WTC11 (cell line): ENCODE measurements around the gene MRTFB. TPM values are rescaled to one million over a fixed set of nuclear protein-coding genes. Genes with fewer than 3 reads are reported as not detected.

ENCODE experiments used
- ATAC-seq: fragments of 200-7000 bp; cut with Tn5 transposase; 2 replicates; pipeline ENCODE4 v1.10.0; 2021; ENCODE audit warnings: mild to moderate bottlenecking, moderate library complexity
- CTCF ChIA-PET: fragments of 300-600 bp; sonication (Branson Sonifier 250); formaldehyde crosslinking; loops from one replicate; lab custom pipeline; 2021; ENCODE audit warnings: antibody characterized with exemption; lab: Charles Lee
- POLR2A ChIA-PET: fragments of 350-600 bp; sonication (Branson Sonifier 250); formaldehyde crosslinking; loops from one replicate; lab custom pipeline; 2021; ENCODE audit warnings: antibody characterized with exemption; lab: Charles Lee
- DNase-seq: peaks from one replicate; pipeline ENCODE4 v3.0.0; 2021; ENCODE audit warnings: low spot score
- H3K27ac Mint-ChIP-seq: 2 replicates; pipeline ENCODE4 v1.8.0; 2021; ENCODE audit warnings: mixed read lengths
- H3K27me3 Mint-ChIP-seq: 2 replicates; pipeline ENCODE4 v1.8.0; 2021; ENCODE audit warnings: low read depth, mild to moderate bottlenecking, moderate library complexity, mixed read lengths
- H3K36me3 Mint-ChIP-seq: 2 replicates; pipeline ENCODE4 v1.8.0; 2021; ENCODE audit warnings: mixed read lengths
- H3K4me1 Mint-ChIP-seq: 2 replicates; pipeline ENCODE4 v1.8.0; 2022; ENCODE audit warnings: mixed read lengths
- H3K4me3 Mint-ChIP-seq: 2 replicates; pipeline ENCODE4 v1.8.0; 2021; ENCODE audit warnings: mild to moderate bottlenecking, moderate library complexity, mixed read lengths
- H3K9me3 Mint-ChIP-seq: 2 replicates; pipeline ENCODE4 v1.8.0; 2021; ENCODE audit warnings: mixed read lengths
- ATF1 ChIP-seq: sonication (generic); formaldehyde crosslinking; IDR thresholded peaks from 2 replicates; pipeline ENCODE4 v1.8.1; 2023; ENCODE audit warnings: mild to moderate bottlenecking, moderate library complexity, missing genetic modification reagents
- CREM ChIP-seq: sonication (generic); formaldehyde crosslinking; IDR thresholded peaks from 2 replicates; pipeline ENCODE4 v1.8.1; 2022; ENCODE audit warnings: mild to moderate bottlenecking, missing genetic modification reagents, moderate library complexity
- ETV6 ChIP-seq: sonication (generic); formaldehyde crosslinking; IDR thresholded peaks from 2 replicates; pipeline ENCODE4 v1.8.1; 2022; ENCODE audit warnings: mild to moderate bottlenecking, missing genetic modification reagents
- FOXJ3 ChIP-seq: sonication (generic); formaldehyde crosslinking; IDR thresholded peaks from 2 replicates; pipeline ENCODE4 v1.9.0; 2021; ENCODE audit warnings: missing genetic modification reagents, mild to moderate bottlenecking, borderline replicate concordance
- IRF2 ChIP-seq: sonication (generic); formaldehyde crosslinking; IDR thresholded peaks from 2 replicates; pipeline ENCODE4 v1.8.0; 2022; ENCODE audit warnings: low read depth, missing genetic modification reagents, borderline replicate concordance
- JAZF1 ChIP-seq: fragments of 250-450 bp; sonication (Bioruptor Pico); IDR thresholded peaks from 2 replicates; pipeline ENCODE4 v1.9.0; 2021; ENCODE audit warnings: moderate library complexity, mild to moderate bottlenecking, inconsistent platforms
- NFATC4 ChIP-seq: fragments of 250-450 bp; sonication (Bioruptor Pico); IDR thresholded peaks from 2 replicates; pipeline ENCODE4 v1.9.0; 2021; ENCODE audit warnings: mild to moderate bottlenecking
- NFYB ChIP-seq: sonication (generic); formaldehyde crosslinking; conservative IDR thresholded peaks from 2 replicates; pipeline ENCODE4 v1.8.0; 2022; ENCODE audit warnings: low read depth, missing genetic modification reagents
- OVOL2 ChIP-seq: fragments of 250-450 bp; sonication (Bioruptor Pico); IDR thresholded peaks from 2 replicates; pipeline ENCODE4 v1.9.0; 2021; ENCODE audit warnings: mild to moderate bottlenecking, borderline replicate concordance
- PRRX2 ChIP-seq: fragments of 250-450 bp; sonication (Bioruptor Pico); IDR thresholded peaks from 2 replicates; pipeline ENCODE4 v1.8.0; 2021; ENCODE audit warnings: mild to moderate bottlenecking
- SMAD3 ChIP-seq: sonication (generic); formaldehyde crosslinking; IDR thresholded peaks from 2 replicates; pipeline ENCODE4 v1.8.0; 2022; ENCODE audit warnings: missing genetic modification reagents, mild to moderate bottlenecking, borderline replicate concordance
- TP53 ChIP-seq: sonication (generic); formaldehyde crosslinking; IDR thresholded peaks from 2 replicates; pipeline ENCODE4 v1.8.1; 2023; ENCODE audit warnings: mild to moderate bottlenecking, missing genetic modification reagents
- ZNF317 ChIP-seq: sonication (generic); formaldehyde crosslinking; IDR thresholded peaks from 2 replicates; pipeline ENCODE4 v1.8.1; 2023; ENCODE audit warnings: low read depth, mild to moderate bottlenecking, moderate library complexity, missing genetic modification reagents, borderline replicate concordance
- total RNA-seq: library from RNA; stranded (reverse); gene quantifications from 3 replicates; pipeline ENCODE4 v1.2.3, GENCODE V29; 2021
- TF ChIP-seq, protein P1 (sequence below): sonication (generic); formaldehyde crosslinking; conservative IDR thresholded peaks from 2 replicates; pipeline ENCODE4 v1.8.1; 2023; ENCODE audit warnings: mild to moderate bottlenecking, low read depth, missing genetic modification reagents, moderate library complexity
- TF ChIP-seq, protein P2 (sequence below): fragments of 250-450 bp; sonication (Bioruptor Pico); IDR thresholded peaks from 2 replicates; pipeline ENCODE4 v1.9.0; 2021; ENCODE audit warnings: mild to moderate bottlenecking
- TF ChIP-seq, protein P3 (sequence below): sonication (generic); formaldehyde crosslinking; IDR thresholded peaks from 2 replicates; pipeline ENCODE4 v1.8.0; 2023; ENCODE audit warnings: mild to moderate bottlenecking, missing genetic modification reagents
- TF ChIP-seq, protein P4 (sequence below): sonication (generic); formaldehyde crosslinking; IDR thresholded peaks from 2 replicates; pipeline ENCODE4 v1.8.1; 2023; ENCODE audit warnings: mild to moderate bottlenecking, missing genetic modification reagents, moderate library complexity
- TF ChIP-seq, protein P5 (sequence below): sonication (generic); formaldehyde crosslinking; IDR thresholded peaks from 2 replicates; pipeline ENCODE4 v1.8.1; 2022; ENCODE audit warnings: low read depth, mild to moderate bottlenecking, moderate library complexity, missing genetic modification reagents, borderline replicate concordance

The MRTFB gene
- total RNA-seq, 1 experiment from 2014 or later, result 30.8 TPM

DNA sequence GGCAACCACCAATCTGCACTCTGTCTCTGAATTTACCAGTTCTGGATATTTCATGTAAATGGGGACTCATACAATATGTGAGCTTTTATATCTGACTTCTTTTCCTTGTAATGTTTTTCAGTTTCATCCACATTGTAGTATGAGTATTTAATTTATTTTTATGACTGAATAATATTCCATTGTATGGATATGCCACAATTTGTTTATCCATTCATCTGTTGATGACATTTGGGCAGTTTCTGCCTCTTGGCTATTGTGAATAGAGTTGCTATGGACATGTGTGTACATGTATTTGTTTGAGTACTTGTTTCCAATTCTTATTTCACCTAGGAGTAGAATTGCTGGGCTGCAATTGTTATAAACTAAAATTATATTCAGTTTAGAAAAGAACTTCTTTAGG is 126.9 kb downstream of the MRTFB start (continued):
- TF ChIP-seq, protein P1, sequence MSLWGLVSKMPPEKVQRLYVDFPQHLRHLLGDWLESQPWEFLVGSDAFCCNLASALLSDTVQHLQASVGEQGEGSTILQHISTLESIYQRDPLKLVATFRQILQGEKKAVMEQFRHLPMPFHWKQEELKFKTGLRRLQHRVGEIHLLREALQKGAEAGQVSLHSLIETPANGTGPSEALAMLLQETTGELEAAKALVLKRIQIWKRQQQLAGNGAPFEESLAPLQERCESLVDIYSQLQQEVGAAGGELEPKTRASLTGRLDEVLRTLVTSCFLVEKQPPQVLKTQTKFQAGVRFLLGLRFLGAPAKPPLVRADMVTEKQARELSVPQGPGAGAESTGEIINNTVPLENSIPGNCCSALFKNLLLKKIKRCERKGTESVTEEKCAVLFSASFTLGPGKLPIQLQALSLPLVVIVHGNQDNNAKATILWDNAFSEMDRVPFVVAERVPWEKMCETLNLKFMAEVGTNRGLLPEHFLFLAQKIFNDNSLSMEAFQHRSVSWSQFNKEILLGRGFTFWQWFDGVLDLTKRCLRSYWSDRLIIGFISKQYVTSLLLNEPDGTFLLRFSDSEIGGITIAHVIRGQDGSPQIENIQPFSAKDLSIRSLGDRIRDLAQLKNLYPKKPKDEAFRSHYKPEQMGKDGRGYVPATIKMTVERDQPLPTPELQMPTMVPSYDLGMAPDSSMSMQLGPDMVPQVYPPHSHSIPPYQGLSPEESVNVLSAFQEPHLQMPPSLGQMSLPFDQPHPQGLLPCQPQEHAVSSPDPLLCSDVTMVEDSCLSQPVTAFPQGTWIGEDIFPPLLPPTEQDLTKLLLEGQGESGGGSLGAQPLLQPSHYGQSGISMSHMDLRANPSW (CRISPR knock-in tag), result no peak
- TF ChIP-seq, protein P2, sequence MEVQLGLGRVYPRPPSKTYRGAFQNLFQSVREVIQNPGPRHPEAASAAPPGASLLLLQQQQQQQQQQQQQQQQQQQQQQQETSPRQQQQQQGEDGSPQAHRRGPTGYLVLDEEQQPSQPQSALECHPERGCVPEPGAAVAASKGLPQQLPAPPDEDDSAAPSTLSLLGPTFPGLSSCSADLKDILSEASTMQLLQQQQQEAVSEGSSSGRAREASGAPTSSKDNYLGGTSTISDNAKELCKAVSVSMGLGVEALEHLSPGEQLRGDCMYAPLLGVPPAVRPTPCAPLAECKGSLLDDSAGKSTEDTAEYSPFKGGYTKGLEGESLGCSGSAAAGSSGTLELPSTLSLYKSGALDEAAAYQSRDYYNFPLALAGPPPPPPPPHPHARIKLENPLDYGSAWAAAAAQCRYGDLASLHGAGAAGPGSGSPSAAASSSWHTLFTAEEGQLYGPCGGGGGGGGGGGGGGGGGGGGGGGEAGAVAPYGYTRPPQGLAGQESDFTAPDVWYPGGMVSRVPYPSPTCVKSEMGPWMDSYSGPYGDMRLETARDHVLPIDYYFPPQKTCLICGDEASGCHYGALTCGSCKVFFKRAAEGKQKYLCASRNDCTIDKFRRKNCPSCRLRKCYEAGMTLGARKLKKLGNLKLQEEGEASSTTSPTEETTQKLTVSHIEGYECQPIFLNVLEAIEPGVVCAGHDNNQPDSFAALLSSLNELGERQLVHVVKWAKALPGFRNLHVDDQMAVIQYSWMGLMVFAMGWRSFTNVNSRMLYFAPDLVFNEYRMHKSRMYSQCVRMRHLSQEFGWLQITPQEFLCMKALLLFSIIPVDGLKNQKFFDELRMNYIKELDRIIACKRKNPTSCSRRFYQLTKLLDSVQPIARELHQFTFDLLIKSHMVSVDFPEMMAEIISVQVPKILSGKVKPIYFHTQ (CRISPR knock-in tag), result no peak
- no peak for TF ChIP-seq OVOL2 (CRISPR knock-in tag)
- TF ChIP-seq CREM (CRISPR knock-in tag), result no peak
- TF ChIP-seq PRRX2 (CRISPR knock-in tag), result no peak
- no peak for TF ChIP-seq JAZF1 (CRISPR knock-in tag)

DNA sequence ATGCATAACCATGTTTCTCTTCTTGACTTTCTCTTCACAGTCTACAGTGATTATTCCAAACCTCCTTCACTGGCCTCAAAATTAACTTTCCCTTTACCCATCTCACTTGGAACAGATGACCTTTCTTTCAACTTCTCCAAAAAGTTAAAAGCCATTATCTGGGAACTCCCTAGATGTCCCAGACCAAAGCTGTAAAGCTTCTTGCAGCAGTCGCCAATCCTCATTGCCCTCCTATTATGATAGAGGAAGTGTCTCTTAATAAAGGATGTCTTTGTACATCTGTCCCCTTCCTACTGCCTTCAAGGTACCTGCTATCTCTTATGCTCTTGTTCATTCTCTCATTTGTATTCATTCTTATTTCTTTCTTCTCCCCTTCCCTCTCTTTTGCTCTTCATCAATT is 127.5 kb downstream of the MRTFB start:
- ChIA-PET CTCF (interaction anchor here (1.2 to 2.0 kb wide), 2 partner anchors 12 to 263 kb away, joined by 5 to 7 read pairs; no protein-coding TSS in a partner anchor), POLR2A (no interaction called here)
- no peak for ATAC-seq
- TF ChIP-seq FOXJ3 (CRISPR knock-in tag) (no peak), NFYB (CRISPR knock-in tag) (no peak), TP53 (CRISPR knock-in tag) (no peak), SMAD3 (CRISPR knock-in tag) (no peak), ZNF317 (CRISPR knock-in tag) (no peak), ATF1 (CRISPR knock-in tag) (no peak), ETV6 (CRISPR knock-in tag) (no peak), NFATC4 (CRISPR knock-in tag) (no peak), IRF2 (CRISPR knock-in tag) (no peak)
- TF ChIP-seq, protein P3, sequence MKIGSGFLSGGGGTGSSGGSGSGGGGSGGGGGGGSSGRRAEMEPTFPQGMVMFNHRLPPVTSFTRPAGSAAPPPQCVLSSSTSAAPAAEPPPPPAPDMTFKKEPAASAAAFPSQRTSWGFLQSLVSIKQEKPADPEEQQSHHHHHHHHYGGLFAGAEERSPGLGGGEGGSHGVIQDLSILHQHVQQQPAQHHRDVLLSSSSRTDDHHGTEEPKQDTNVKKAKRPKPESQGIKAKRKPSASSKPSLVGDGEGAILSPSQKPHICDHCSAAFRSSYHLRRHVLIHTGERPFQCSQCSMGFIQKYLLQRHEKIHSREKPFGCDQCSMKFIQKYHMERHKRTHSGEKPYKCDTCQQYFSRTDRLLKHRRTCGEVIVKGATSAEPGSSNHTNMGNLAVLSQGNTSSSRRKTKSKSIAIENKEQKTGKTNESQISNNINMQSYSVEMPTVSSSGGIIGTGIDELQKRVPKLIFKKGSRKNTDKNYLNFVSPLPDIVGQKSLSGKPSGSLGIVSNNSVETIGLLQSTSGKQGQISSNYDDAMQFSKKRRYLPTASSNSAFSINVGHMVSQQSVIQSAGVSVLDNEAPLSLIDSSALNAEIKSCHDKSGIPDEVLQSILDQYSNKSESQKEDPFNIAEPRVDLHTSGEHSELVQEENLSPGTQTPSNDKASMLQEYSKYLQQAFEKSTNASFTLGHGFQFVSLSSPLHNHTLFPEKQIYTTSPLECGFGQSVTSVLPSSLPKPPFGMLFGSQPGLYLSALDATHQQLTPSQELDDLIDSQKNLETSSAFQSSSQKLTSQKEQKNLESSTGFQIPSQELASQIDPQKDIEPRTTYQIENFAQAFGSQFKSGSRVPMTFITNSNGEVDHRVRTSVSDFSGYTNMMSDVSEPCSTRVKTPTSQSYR, result no peak
- TF ChIP-seq, protein P4, sequence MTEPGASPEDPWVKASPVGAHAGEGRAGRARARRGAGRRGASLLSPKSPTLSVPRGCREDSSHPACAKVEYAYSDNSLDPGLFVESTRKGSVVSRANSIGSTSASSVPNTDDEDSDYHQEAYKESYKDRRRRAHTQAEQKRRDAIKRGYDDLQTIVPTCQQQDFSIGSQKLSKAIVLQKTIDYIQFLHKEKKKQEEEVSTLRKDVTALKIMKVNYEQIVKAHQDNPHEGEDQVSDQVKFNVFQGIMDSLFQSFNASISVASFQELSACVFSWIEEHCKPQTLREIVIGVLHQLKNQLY (CRISPR knock-in tag), result no peak
- TF ChIP-seq, protein P5, sequence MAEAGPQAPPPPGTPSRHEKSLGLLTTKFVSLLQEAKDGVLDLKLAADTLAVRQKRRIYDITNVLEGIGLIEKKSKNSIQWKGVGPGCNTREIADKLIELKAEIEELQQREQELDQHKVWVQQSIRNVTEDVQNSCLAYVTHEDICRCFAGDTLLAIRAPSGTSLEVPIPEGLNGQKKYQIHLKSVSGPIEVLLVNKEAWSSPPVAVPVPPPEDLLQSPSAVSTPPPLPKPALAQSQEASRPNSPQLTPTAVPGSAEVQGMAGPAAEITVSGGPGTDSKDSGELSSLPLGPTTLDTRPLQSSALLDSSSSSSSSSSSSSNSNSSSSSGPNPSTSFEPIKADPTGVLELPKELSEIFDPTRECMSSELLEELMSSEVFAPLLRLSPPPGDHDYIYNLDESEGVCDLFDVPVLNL (CRISPR knock-in tag), result no peak
- Mint-ChIP-seq H3K9me3 (no peaks in the 10 kb centered on the region), H3K36me3 (no peaks in the 10 kb centered on the region), H3K27me3 (no peaks in the 10 kb centered on the region), H3K4me1 (peaks cover 9% of the 10 kb centered on the region), H3K27ac (no peak overlapping the region), H3K4me3 (no peak overlapping the region)
- no peak for DNase-seq
